SK-N-SH treated with all-trans-retinoic acid at 6 μM for 48 hours (cell line): ENCODE measurements around the gene SUDS3.

Experiments used
- ARNTL ChIP-seq: fragments of 450-650 bp; formaldehyde crosslinking; IDR thresholded peaks from 2 replicates; pipeline ENCODE4 v1.5.0; 2020; ENCODE audit warnings: low read depth, mild to moderate bottlenecking, moderate library complexity, borderline replicate concordance
- OSR1 ChIP-seq: fragments of 250-450 bp; sonication (Bioruptor Pico); IDR thresholded peaks from 2 replicates; pipeline ENCODE4 v1.8.0; 2022; ENCODE audit warnings: moderate library complexity, mild to moderate bottlenecking, inconsistent platforms
- RARB ChIP-seq: fragments of 250-450 bp; sonication (Bioruptor Pico); IDR thresholded peaks from 2 replicates; pipeline ENCODE4 v1.8.0; 2021; ENCODE audit warnings: mild to moderate bottlenecking, moderate library complexity
- SNAI2 ChIP-seq: fragments of 250-450 bp; sonication (Bioruptor Pico); IDR thresholded peaks from 2 replicates; pipeline ENCODE4 v1.5.0; 2020; ENCODE audit warnings: mild to moderate bottlenecking, moderate library complexity
- TCF4 ChIP-seq: fragments of 250-450 bp; sonication (Bioruptor Pico); IDR thresholded peaks from 2 replicates; pipeline ENCODE4 v1.8.0; 2021; ENCODE audit warnings: mild to moderate bottlenecking, moderate library complexity, borderline replicate concordance
- TSHZ2 ChIP-seq: fragments of 250-450 bp; sonication (Bioruptor Pico); IDR thresholded peaks from 2 replicates; pipeline ENCODE4 v1.5.0; 2020; ENCODE audit warnings: mild to moderate bottlenecking, moderate library complexity
- ZFP3 ChIP-seq: fragments of 250-450 bp; sonication (Bioruptor Pico); IDR thresholded peaks from 2 replicates; pipeline ENCODE4 v1.5.0; 2020; ENCODE audit warnings: mild to moderate bottlenecking, moderate library complexity
- ZFP30 ChIP-seq: fragments of 450-650 bp; formaldehyde crosslinking; IDR thresholded peaks from 2 replicates; pipeline ENCODE4 v1.5.0; 2022; ENCODE audit warnings: mild to moderate bottlenecking, moderate library complexity
- ZNF565 ChIP-seq: fragments of 450-650 bp; formaldehyde crosslinking; conservative IDR thresholded peaks from 2 replicates; pipeline ENCODE4 v1.5.0; 2020; ENCODE audit warnings: low read depth, mild to moderate bottlenecking, moderate library complexity
- TF ChIP-seq, protein P1 (sequence below): fragments of 250-450 bp; sonication (Bioruptor Pico); IDR thresholded peaks from 2 replicates; pipeline ENCODE4 v1.5.1; 2020; ENCODE audit warnings: low read depth, mild to moderate bottlenecking, moderate library complexity
- TF ChIP-seq, protein P2 (sequence below): fragments of 250-450 bp; sonication (Bioruptor Pico); IDR thresholded peaks from 2 replicates; pipeline ENCODE4 v1.8.0; 2021; ENCODE audit warnings: low read depth, mild to moderate bottlenecking, moderate library complexity, borderline replicate concordance
- TF ChIP-seq, protein P3 (sequence below): fragments of 250-450 bp; sonication (Bioruptor Pico); IDR thresholded peaks from 2 replicates; pipeline ENCODE4 v1.8.0; 2020; ENCODE audit warnings: mild to moderate bottlenecking, moderate library complexity, borderline replicate concordance

- TF ChIP-seq ARNTL = no peak
- TF ChIP-seq, protein P1, sequence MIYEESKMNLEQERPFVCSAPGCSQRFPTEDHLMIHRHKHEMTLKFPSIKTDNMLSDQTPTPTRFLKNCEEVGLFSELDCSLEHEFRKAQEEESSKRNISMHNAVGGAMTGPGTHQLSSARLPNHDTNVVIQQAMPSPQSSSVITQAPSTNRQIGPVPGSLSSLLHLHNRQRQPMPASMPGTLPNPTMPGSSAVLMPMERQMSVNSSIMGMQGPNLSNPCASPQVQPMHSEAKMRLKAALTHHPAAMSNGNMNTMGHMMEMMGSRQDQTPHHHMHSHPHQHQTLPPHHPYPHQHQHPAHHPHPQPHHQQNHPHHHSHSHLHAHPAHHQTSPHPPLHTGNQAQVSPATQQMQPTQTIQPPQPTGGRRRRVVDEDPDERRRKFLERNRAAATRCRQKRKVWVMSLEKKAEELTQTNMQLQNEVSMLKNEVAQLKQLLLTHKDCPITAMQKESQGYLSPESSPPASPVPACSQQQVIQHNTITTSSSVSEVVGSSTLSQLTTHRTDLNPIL (CRISPR knock-in tag) = no peak
- no peak for TF ChIP-seq TSHZ2
- TF ChIP-seq RARB (CRISPR knock-in tag) = no peak
- TF ChIP-seq, protein P2, sequence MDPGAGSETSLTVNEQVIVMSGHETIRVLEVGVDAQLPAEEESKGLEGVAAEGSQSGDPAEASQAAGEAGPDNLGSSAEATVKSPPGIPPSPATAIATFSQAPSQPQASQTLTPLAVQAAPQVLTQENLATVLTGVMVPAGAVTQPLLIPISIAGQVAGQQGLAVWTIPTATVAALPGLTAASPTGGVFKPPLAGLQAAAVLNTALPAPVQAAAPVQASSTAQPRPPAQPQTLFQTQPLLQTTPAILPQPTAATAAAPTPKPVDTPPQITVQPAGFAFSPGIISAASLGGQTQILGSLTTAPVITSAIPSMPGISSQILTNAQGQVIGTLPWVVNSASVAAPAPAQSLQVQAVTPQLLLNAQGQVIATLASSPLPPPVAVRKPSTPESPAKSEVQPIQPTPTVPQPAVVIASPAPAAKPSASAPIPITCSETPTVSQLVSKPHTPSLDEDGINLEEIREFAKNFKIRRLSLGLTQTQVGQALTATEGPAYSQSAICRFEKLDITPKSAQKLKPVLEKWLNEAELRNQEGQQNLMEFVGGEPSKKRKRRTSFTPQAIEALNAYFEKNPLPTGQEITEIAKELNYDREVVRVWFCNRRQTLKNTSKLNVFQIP (CRISPR knock-in tag) = no peak
- TF ChIP-seq ZFP30 (CRISPR knock-in tag) = no peak
- TF ChIP-seq, protein P3, sequence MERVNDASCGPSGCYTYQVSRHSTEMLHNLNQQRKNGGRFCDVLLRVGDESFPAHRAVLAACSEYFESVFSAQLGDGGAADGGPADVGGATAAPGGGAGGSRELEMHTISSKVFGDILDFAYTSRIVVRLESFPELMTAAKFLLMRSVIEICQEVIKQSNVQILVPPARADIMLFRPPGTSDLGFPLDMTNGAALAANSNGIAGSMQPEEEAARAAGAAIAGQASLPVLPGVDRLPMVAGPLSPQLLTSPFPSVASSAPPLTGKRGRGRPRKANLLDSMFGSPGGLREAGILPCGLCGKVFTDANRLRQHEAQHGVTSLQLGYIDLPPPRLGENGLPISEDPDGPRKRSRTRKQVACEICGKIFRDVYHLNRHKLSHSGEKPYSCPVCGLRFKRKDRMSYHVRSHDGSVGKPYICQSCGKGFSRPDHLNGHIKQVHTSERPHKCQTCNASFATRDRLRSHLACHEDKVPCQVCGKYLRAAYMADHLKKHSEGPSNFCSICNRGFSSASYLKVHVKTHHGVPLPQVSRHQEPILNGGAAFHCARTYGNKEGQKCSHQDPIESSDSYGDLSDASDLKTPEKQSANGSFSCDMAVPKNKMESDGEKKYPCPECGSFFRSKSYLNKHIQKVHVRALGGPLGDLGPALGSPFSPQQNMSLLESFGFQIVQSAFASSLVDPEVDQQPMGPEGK (CRISPR knock-in tag) = no peak
- no peak for TF ChIP-seq ZFP3
- TF ChIP-seq TCF4 (CRISPR knock-in tag) = no peak
- TF ChIP-seq ZNF565 = no peak
- no peak for TF ChIP-seq SNAI2
- no peak for TF ChIP-seq OSR1 (CRISPR knock-in tag)
Observed at GRCh38 chr12:118370601-118371000, 5.8 kb upstream of the SUDS3 start.
